ENCODE measurements around the gene TMEM129. TPM values are rescaled to one million over a fixed set of nuclear protein-coding genes. Genes with fewer than 3 reads are reported as not detected.

TMEM129 gene
- polyA plus RNA-seq, 1 donor from 2014 or later: 42.1 TPM

DNA sequence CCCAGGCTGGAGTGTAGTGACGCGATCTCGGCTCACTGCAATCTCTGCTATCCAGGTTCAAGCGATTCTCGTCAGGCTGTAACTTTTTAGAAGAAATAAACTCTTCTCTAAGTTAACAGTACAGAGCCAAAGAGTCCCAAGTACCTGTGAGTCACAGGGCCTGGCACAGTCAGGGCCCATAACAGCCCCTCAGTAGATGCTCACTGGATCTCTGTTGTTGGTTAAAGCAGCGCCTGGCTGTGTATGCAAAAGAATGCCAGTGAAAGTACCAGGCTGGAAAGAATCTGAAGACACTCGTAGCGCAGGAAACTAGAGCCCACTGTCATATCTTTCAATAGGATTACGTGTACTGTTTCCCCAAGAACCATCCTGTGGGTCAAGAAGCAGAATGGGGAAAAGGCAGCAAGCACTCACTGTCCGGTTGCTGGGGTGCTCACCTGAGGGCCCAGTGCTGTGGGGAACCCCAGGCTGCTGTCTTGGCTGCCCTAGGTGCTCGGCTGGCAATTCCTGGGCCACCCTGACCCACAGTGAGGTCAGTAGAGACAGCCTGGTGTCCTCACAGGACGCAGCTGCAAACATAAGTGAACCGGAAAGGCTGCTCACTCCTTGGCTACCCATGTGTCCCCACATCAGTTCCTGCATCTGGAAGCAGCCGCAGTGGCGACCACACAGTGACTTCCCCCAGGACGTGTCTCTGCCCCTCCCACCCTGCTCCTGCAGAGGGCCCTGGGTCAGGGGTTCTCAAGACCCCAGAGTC, 5.9 kb downstream of the TMEM129 start:
- no peak overlapping the region for H2AFZ ChIP-seq (ENCODE audit: low read depth, low read length)
- no peak overlapping the region for H3K27ac ChIP-seq (ENCODE audit: low read length)
- no peaks in the 10 kb centered on the region for H3K9me2 ChIP-seq (ENCODE audit: insufficient read depth, low read length)
- TF ChIP-seq, protein P1, sequence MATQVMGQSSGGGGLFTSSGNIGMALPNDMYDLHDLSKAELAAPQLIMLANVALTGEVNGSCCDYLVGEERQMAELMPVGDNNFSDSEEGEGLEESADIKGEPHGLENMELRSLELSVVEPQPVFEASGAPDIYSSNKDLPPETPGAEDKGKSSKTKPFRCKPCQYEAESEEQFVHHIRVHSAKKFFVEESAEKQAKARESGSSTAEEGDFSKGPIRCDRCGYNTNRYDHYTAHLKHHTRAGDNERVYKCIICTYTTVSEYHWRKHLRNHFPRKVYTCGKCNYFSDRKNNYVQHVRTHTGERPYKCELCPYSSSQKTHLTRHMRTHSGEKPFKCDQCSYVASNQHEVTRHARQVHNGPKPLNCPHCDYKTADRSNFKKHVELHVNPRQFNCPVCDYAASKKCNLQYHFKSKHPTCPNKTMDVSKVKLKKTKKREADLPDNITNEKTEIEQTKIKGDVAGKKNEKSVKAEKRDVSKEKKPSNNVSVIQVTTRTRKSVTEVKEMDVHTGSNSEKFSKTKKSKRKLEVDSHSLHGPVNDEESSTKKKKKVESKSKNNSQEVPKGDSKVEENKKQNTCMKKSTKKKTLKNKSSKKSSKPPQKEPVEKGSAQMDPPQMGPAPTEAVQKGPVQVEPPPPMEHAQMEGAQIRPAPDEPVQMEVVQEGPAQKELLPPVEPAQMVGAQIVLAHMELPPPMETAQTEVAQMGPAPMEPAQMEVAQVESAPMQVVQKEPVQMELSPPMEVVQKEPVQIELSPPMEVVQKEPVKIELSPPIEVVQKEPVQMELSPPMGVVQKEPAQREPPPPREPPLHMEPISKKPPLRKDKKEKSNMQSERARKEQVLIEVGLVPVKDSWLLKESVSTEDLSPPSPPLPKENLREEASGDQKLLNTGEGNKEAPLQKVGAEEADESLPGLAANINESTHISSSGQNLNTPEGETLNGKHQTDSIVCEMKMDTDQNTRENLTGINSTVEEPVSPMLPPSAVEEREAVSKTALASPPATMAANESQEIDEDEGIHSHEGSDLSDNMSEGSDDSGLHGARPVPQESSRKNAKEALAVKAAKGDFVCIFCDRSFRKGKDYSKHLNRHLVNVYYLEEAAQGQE (IDR thresholded peaks at IDR 0.05; ENCODE audit: borderline replicate concordance): no peak
- TF ChIP-seq SMC3 (conservative IDR thresholded peaks at IDR 0.05; ENCODE audit: poor library complexity) (no peak), RAD21 (conservative IDR thresholded peaks at IDR 0.05) (no peak), MXI1 (conservative IDR thresholded peaks at IDR 0.05; ENCODE audit: poor library complexity, severe bottlenecking) (no peak), TAF1 (IDR thresholded peaks at IDR 0.05; ENCODE audit: low read depth) (no peak), EP300 (conservative IDR thresholded peaks at IDR 0.05; ENCODE audit: poor library complexity, severe bottlenecking) (no peak), POLR2AphosphoS5 (IDR thresholded peaks at IDR 0.05) (no peak)
- TF ChIP-seq, protein P2, sequence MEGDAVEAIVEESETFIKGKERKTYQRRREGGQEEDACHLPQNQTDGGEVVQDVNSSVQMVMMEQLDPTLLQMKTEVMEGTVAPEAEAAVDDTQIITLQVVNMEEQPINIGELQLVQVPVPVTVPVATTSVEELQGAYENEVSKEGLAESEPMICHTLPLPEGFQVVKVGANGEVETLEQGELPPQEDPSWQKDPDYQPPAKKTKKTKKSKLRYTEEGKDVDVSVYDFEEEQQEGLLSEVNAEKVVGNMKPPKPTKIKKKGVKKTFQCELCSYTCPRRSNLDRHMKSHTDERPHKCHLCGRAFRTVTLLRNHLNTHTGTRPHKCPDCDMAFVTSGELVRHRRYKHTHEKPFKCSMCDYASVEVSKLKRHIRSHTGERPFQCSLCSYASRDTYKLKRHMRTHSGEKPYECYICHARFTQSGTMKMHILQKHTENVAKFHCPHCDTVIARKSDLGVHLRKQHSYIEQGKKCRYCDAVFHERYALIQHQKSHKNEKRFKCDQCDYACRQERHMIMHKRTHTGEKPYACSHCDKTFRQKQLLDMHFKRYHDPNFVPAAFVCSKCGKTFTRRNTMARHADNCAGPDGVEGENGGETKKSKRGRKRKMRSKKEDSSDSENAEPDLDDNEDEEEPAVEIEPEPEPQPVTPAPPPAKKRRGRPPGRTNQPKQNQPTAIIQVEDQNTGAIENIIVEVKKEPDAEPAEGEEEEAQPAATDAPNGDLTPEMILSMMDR (IDR thresholded peaks at IDR 0.05; ENCODE audit: poor library complexity, severe bottlenecking): no peak
- no peaks in the 10 kb centered on the region for H3K9me3 ChIP-seq (ENCODE audit: low read length)
- H3K4me3 ChIP-seq (ENCODE audit: low read length): no peak overlapping the region
- no peaks in the 10 kb centered on the region for H3F3A ChIP-seq (ENCODE audit: insufficient read depth, low read length, poor library complexity, severe bottlenecking)
- no peak overlapping the region for H3K4me2 ChIP-seq (ENCODE audit: low read length)
- no peaks in the 10 kb centered on the region for H3K36me3 ChIP-seq (ENCODE audit: insufficient read depth, low read length)
- no peak overlapping the region for H3K9ac ChIP-seq (ENCODE audit: low read length)
- H4K20me1 ChIP-seq (ENCODE audit: insufficient read depth): no peaks in the 10 kb centered on the region
- H3K79me2 ChIP-seq (replicated peaks; ENCODE audit: insufficient read depth, low read length): peaks cover 20% of the 10 kb centered on the region
- no peaks in the 10 kb centered on the region for H3K27me3 ChIP-seq (ENCODE audit: insufficient read depth, low read depth, low read length)

DNA sequence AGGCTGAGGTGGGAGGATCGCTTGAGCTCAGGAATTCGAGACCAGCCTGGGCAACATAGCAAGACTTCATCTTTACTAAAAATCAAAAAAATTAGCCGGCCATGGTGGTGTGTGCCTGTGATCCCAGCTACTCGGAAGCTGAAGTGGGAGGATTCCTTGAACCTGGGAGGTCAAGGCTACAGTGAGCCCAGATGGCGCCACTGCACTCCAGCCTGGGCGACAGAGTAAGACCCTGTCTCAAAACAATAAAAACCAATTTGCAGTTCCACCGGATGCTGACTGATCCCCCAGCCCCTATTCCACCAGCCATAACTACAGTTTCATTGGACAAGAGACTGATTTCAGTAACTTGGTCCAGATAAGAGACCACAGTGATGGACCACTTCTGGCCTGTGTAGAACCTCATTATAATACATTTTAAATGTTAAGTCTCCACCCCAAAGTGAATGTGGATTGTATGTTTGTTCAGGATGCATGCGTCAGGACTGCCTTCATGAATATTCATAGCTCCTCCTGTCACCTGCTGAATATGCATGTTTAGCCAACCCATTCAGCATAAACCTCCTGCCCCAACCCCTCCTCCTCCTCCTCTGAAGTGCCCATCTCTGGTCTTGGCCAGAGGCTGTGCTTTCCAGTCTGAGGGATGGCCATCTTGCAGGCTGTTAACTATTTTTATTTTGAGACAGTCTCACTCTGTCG, 6.7 kb downstream of the TMEM129 start:
- Histone ChIP-seq H3K36me3 (ENCODE audit: insufficient read depth, low read length) (no peaks in the 10 kb centered on the region), H3K27ac (ENCODE audit: low read length) (no peak overlapping the region), H3F3A (ENCODE audit: insufficient read depth, low read length, poor library complexity, severe bottlenecking) (no peaks in the 10 kb centered on the region), H3K4me2 (ENCODE audit: low read length) (no peak overlapping the region), H4K20me1 (ENCODE audit: insufficient read depth) (no peaks in the 10 kb centered on the region), H3K79me2 (replicated peaks; ENCODE audit: insufficient read depth, low read length) (peaks cover 18% of the 10 kb centered on the region), H3K9me2 (ENCODE audit: insufficient read depth, low read length) (no peaks in the 10 kb centered on the region), H2AFZ (ENCODE audit: low read depth, low read length) (no peak overlapping the region), H3K4me3 (ENCODE audit: low read length) (no peak overlapping the region), H3K27me3 (ENCODE audit: insufficient read depth, low read depth, low read length) (no peaks in the 10 kb centered on the region), H3K9ac (ENCODE audit: low read length) (no peak overlapping the region), H3K9me3 (ENCODE audit: low read length) (no peaks in the 10 kb centered on the region)
- TF ChIP-seq TAF1 (IDR thresholded peaks at IDR 0.05; ENCODE audit: low read depth) (no peak), RAD21 (conservative IDR thresholded peaks at IDR 0.05) (no peak), POLR2AphosphoS5 (IDR thresholded peaks at IDR 0.05) (no peak), SMC3 (conservative IDR thresholded peaks at IDR 0.05; ENCODE audit: poor library complexity) (no peak), MXI1 (conservative IDR thresholded peaks at IDR 0.05; ENCODE audit: poor library complexity, severe bottlenecking) (no peak), EP300 (conservative IDR thresholded peaks at IDR 0.05; ENCODE audit: poor library complexity, severe bottlenecking) (no peak), EZH2 (IDR thresholded peaks at IDR 0.05; ENCODE audit: borderline replicate concordance, insufficient read depth, low read length, poor library complexity, severe bottlenecking) (no peak)
- TF ChIP-seq, protein P2 (IDR thresholded peaks at IDR 0.05; ENCODE audit: poor library complexity, severe bottlenecking): no peak
- TF ChIP-seq, protein P1 (IDR thresholded peaks at IDR 0.05; ENCODE audit: borderline replicate concordance): no peak
